Subcutaneous abdominal adipose tissue (tissue), 5 donors: Measurements from ENCODE around the gene ANKRD42.
A peak's percentile ranks its signal among the peaks of the same experiment; 100 is the strongest.

ENCODE experiments used
- H3K27ac ChIP-seq: one replicate; pipeline ENCODE4 v1.7.0; 2013; ENCODE audit warnings: low read depth, mild to moderate bottlenecking, inconsistent platforms, low read length, moderate library complexity
- H3K27me3 ChIP-seq, 5 donors: one replicate each; pipeline ENCODE4 v1.7.0; 2013; ENCODE audit warnings: low read length in 5 of 5, inconsistent platforms in 1 of 5; ENCODE audit not compliant: control insufficient read depth in 5 of 5, insufficient read depth in 4 of 5
- H3K36me3 ChIP-seq, 5 donors: one replicate each; pipeline ENCODE4 v1.7.0; 2013; ENCODE audit warnings: low read length in 5 of 5; ENCODE audit not compliant: control insufficient read depth in 5 of 5, insufficient read depth in 5 of 5
- H3K4me1 ChIP-seq, 5 donors: one replicate each; pipeline ENCODE4 v1.7.0; 2013; ENCODE audit warnings: low read length in 5 of 5, mild to moderate bottlenecking in 3 of 5, moderate library complexity in 1 of 5; ENCODE audit not compliant: control insufficient read depth in 5 of 5, insufficient read depth in 5 of 5
- H3K4me3 ChIP-seq, 5 donors: one replicate each; pipeline ENCODE4 v1.7.0; 2013; ENCODE audit warnings: low read length in 5 of 5, low read depth in 1 of 5
- H3K9ac ChIP-seq, 5 donors: one replicate each; pipeline ENCODE4 v1.7.0; 2013; ENCODE audit warnings: low read length in 5 of 5, mild to moderate bottlenecking in 4 of 5, moderate library complexity in 3 of 5
- H3K9me3 ChIP-seq, 5 donors: one replicate each; pipeline ENCODE4 v1.7.0; 2013; ENCODE audit warnings: low read length in 5 of 5; ENCODE audit not compliant: control insufficient read depth in 5 of 5
- donor health status: healthy.
- donor health status: healthy.
- donor health status: healthy.
- donor health status: healthy.
- donor health status: healthy.

ANKRD42 gene

GRCh38 chr11:83157594-83158356 is 35.7 kb upstream of the ANKRD42 start:
- peak overlapping the region; percentile 99 for H3K27ac ChIP-seq
- H3K4me3 ChIP-seq: peak overlapping the region; percentile 88 to 100 (median 100)
- H3K4me1 ChIP-seq: peaks cover 3 to 47% (median 35%) of the 10 kb centered on the region in 5 donors
- no peaks in the 10 kb centered on the region for H3K9me3 ChIP-seq
- peaks cover 0 to 3% (median 0%) of the 10 kb centered on the region in 5 donors for H3K27me3 ChIP-seq
- H3K36me3 ChIP-seq: no peaks in the 10 kb centered on the region
- peak overlapping the region; percentile 69 to 100 (median 100) for H3K9ac ChIP-seq

GRCh38 chr11:83158357-83158786 is 35.1 kb upstream of the ANKRD42 start:
- H3K4me1 ChIP-seq: peaks cover 3 to 50% (median 40%) of the 10 kb centered on the region in 5 donors
- H3K9ac ChIP-seq: peak overlapping the region; percentile 69 to 100 (median 100)

GRCh38 chr11:83158965-83159901 is 34.3 kb upstream of the ANKRD42 start:
- Histone ChIP-seq H3K27me3 (peaks cover 0 to 3% (median 0%) of the 10 kb centered on the region in 5 donors), H3K4me3 (peak overlapping the region; percentile 88 to 100 (median 100)), H3K27ac (peak overlapping the region; percentile 99), H3K4me1 (peaks cover 3 to 50% (median 40%) of the 10 kb centered on the region in 5 donors), H3K9me3 (no peaks in the 10 kb centered on the region), H3K36me3 (peaks cover 0 to 4% (median 0%) of the 10 kb centered on the region in 5 donors), H3K9ac (peak overlapping the region; percentile 69 to 100 (median 100))

More at GRCh38 chr11:83158357-83158786, 35.1 kb upstream of the ANKRD42 start:
- H3K27me3 ChIP-seq: peaks cover 0 to 3% (median 0%) of the 10 kb centered on the region in 5 donors
- no peaks in the 10 kb centered on the region for H3K36me3 ChIP-seq
- no peaks in the 10 kb centered on the region for H3K9me3 ChIP-seq
- H3K27ac ChIP-seq: peak overlapping the region; percentile 99
- H3K4me3 ChIP-seq: peak overlapping the region; percentile 88 to 100 (median 100)

DNA sequence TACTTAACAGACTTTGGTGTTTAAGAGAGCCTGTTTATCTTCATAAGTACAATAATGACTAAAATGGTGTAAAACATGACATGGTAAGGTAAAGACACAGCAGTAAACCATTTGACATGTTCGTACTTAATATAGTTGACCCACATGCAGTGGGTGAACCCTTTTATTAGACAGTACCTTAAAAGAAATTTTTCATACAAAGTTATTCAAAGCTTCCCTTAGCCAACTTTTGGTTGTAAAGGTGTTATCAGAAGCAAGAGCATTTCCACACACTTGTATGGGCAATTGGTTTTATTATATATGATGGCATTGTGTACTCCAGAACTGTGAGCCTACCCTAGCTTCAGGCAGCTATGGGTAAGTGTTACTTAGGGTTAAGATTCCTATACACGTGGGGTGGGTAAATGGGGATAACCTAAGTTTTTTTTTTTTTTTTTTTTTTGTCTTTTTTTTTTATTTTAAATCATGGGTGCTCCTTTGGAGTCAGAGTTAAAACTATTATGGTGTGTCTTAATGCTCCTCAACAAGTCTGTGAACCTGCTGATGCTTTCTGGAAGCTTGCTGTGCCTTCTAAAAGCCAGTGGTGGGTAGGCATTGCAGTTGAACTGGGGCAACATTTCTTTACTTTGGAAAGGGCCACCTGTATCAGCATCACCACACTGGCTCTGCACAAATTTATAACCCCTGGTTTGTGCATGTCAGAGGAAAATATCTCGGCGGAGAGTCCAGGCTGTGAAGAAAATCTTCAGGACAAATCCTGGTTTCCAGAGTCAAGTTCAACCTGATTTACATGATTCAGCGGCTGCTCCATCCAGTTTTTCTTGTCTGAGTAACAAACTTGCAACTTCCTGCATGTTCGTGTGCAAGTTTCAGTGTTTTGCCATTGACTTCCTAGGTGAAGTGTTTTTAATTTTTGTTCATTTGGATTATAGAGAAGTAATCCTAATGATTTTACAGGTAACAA is 33.3 kb upstream of the ANKRD42 start:
- Histone ChIP-seq H3K36me3 (peaks cover 3 to 13% (median 4%) of the 10 kb centered on the region in 5 donors), H3K4me3 (peak overlapping the region; percentile 88 to 100 (median 100)), H3K27me3 (peaks cover 0 to 3% (median 0%) of the 10 kb centered on the region in 5 donors), H3K27ac (peak overlapping the region; percentile 99), H3K4me1 (peaks cover 3 to 50% (median 40%) of the 10 kb centered on the region in 5 donors), H3K9ac (peak overlapping the region; percentile 69 to 100 (median 100)), H3K9me3 (no peaks in the 10 kb centered on the region)

DNA sequence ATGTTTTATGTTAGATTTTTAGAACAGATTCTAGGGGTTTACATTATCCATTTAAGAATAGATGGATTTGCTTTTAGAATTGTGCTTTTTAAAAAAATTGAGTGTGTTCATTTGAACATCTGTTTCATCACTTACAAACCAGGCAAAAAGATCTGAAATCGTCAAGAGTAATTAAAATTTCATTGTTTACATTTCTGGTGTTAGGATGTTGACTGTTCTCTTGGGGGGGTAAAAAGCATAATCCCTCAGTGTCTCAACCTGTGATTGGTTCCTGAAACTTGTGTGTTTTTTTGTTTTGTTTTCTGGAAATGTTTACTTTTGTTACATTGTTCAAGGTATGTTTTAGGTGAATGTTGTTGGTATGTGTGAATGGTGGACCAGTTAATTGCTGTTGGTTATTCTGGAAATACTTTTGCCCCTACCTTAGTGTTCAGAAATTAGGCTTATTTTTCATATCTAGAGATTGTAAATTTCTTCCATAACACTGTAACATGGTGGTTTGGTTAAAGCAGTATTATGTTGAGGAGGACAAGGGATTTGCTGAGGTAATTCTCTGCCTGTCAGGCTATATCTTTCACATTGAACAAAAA is 31.8 kb upstream of the ANKRD42 start:
- Histone ChIP-seq H3K9ac (peak overlapping the region in 1 of 5 donors; percentile 20), H3K4me3 (peak overlapping the region in 1 of 5 donors; percentile 7), H3K36me3 (peaks cover 16 to 27% (median 19%) of the 10 kb centered on the region in 5 donors), H3K27me3 (peaks cover 0 to 1% (median 0%) of the 10 kb centered on the region in 5 donors), H3K9me3 (no peaks in the 10 kb centered on the region), H3K27ac (peak overlapping the region; percentile 2), H3K4me1 (peaks cover 2 to 44% (median 39%) of the 10 kb centered on the region in 5 donors)

DNA sequence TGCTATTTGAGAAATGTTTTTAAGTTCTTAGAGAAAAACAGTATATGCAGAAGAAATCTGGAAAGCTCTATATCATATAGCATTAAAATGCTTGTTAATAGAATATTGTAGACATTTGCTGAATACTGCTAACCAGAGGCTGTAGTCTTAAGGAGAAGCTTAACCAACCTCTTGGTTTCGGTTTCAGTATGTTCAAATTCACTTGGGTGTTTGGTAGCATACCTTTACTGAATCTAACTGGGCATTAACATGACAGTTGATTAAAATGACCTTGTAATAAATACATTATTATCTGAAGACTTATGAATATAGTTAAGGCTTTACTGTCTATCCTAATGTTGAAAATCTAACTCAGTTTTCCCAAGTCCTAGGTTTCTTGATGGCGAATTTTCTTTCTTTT is 31.1 kb upstream of the ANKRD42 start:
- Histone ChIP-seq H3K27me3 (no peaks in the 10 kb centered on the region), H3K4me3 (no peak overlapping the region), H3K27ac (peak overlapping the region; percentile 2), H3K9ac (no peak overlapping the region), H3K9me3 (no peaks in the 10 kb centered on the region), H3K36me3 (peaks cover 20 to 32% (median 26%) of the 10 kb centered on the region in 5 donors), H3K4me1 (peaks cover 0 to 44% (median 39%) of the 10 kb centered on the region in 5 donors)

DNA sequence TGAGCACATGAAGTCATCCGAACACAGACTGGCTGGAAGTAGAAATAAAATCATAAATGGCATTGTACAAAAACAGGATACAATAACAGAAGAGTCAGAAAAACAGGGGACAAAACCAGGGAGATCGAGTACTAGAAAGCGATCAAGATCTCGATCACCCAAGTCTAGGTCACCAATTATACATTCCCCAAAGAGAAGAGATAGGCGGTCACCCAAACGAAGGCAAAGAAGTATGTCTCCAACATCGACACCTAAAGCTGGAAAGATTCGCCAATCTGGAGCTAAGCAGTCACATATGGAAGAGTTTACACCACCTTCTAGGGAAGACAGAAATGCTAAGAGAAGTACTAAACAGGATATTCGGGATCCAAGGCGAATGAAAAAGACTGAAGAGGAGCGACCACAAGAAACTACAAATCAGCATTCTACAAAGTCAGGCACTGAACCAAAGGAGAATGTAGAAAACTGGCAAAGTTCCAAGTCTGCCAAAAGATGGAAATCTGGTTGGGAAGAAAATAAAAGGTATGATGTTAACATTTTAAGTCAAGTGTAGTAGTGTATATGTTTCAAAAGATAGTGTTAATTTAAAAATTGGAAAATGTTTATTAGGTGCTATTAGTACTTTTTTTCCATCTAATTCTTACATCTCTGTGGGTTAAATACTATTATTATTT is 27.2 kb upstream of the ANKRD42 start:
- H3K27me3 ChIP-seq: no peaks in the 10 kb centered on the region
- H3K9ac ChIP-seq: no peak overlapping the region
- H3K4me3 ChIP-seq: no peak overlapping the region
- peaks cover 51 to 67% (median 55%) of the 10 kb centered on the region in 5 donors for H3K36me3 ChIP-seq
- no peak overlapping the region for H3K27ac ChIP-seq
- H3K4me1 ChIP-seq: peaks cover 3 to 42% (median 32%) of the 10 kb centered on the region in 5 donors
- H3K9me3 ChIP-seq: no peaks in the 10 kb centered on the region

DNA sequence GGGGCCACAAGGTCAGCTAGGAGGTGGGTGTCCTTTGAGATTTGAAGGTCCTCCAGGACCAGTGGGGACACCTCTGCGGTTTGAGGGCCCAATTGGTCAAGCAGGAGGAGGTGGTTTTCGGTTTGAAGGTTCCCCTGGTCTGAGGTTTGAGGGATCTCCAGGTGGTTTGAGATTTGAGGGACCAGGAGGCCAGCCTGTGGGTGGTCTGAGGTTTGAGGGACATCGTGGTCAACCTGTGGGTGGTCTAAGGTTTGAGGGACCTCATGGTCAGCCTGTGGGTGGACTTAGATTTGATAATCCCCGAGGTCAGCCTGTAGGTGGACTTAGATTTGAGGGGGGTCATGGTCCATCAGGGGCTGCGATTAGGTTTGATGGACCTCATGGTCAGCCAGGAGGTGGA is 24.8 kb upstream of the ANKRD42 start:
- H3K36me3 ChIP-seq: peaks cover 52 to 73% (median 58%) of the 10 kb centered on the region in 5 donors

More for the DNA sequence above, 24.8 kb upstream of the ANKRD42 start:
- Histone ChIP-seq H3K27me3 (no peaks in the 10 kb centered on the region), H3K9ac (no peak overlapping the region), H3K27ac (no peak overlapping the region), H3K9me3 (no peaks in the 10 kb centered on the region), H3K4me1 (peaks cover 4 to 38% (median 34%) of the 10 kb centered on the region in 5 donors), H3K4me3 (no peak overlapping the region)
